ENCODE results near the gene PCMT1.

DNA sequence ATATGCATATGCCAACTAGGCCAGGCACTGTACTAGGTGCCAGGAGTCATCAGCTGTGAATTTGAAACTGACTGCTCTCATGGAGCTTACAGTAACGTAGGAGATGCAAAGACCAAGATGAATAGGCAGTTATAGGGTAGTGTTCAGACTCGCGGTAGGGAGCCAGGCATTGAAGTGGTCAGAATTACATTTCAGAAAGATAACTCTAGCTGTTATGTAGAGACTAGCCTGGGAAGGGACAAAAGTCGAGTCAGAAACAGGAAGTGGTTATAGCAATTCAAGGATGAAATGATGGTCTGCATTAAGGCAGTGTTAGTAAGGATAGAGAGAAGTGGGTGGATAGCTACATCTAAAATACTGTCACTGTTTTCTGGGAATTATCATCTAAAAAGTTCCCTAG lies 56.6 kb downstream of the PCMT1 start:
- no peak for TF ChIP-seq ZSCAN20 (CRISPR knock-in tag; IDR thresholded peaks at IDR 0.05)
- no peak for TF ChIP-seq GATA3 (IDR thresholded peaks at IDR 0.05; ENCODE audit: borderline replicate concordance)
- TF ChIP-seq CTCF (IDR thresholded peaks at IDR 0.05): no peak
